Natural killer cell (primary cell): ENCODE data around the gene PNPLA1. TPM values are rescaled to one million over a fixed set of nuclear protein-coding genes. Genes with fewer than 3 reads are reported as not detected.

Experiments
- ATAC-seq, 3 donors: fragments of 150-1000 bp in 2 of 3; fragments of 200-7000 bp in 1 of 3; cut with Tn5 transposase; 1 replicate in 1 of 3; 2 replicates in 2 of 3; pipeline ENCODE4 v1.10.0; 2021; ENCODE audit warnings: mild to moderate bottlenecking in 2 of 3, moderate library complexity in 2 of 3
- DNase-seq, 2 donors: peaks; one replicate each; pipeline versions ENCODE4 v3.0.0 to v3.0.0-alpha.2; 2013 to 2021; ENCODE audit warnings: mixed read lengths in 1 of 2
- H3K27ac ChIP-seq: one replicate; pipeline ENCODE4 v1.5.1; 2013; ENCODE audit warnings: mild to moderate bottlenecking, low read length
- H3K27me3 ChIP-seq: one replicate; pipeline ENCODE4 v1.6.1; 2013; ENCODE audit warnings: low read length; ENCODE audit not compliant: control insufficient read depth, insufficient read depth
- H3K36me3 ChIP-seq: one replicate; pipeline ENCODE4 v1.6.1; 2013; ENCODE audit warnings: low read length; ENCODE audit not compliant: control insufficient read depth, insufficient read depth
- H3K4me1 ChIP-seq: one replicate; pipeline ENCODE4 v1.6.1; 2013; ENCODE audit warnings: low read length; ENCODE audit not compliant: control insufficient read depth, insufficient read depth
- H3K4me3 ChIP-seq: one replicate; pipeline ENCODE4 v1.5.1; 2013; ENCODE audit warnings: low read length
- H3K9me3 ChIP-seq: one replicate; pipeline ENCODE4 v1.6.1; 2013; ENCODE audit warnings: low read length; ENCODE audit not compliant: control insufficient read depth, insufficient read depth
- H3K27ac Mint-ChIP-seq, 2 donors: one replicate each; pipeline ENCODE4 v1.8.0; 2022; ENCODE audit warnings: mild to moderate bottlenecking in 2 of 2, mixed read lengths in 2 of 2, moderate library complexity in 1 of 2
- H3K27me3 Mint-ChIP-seq, 2 donors: one replicate each; pipeline ENCODE4 v1.8.0; 2022; ENCODE audit warnings: low read depth in 2 of 2, mixed read lengths in 2 of 2
- H3K36me3 Mint-ChIP-seq: one replicate; pipeline ENCODE4 v1.8.0; 2022; ENCODE audit warnings: mixed read lengths
- H3K4me1 Mint-ChIP-seq, 2 donors: one replicate each; pipeline ENCODE4 v1.8.0; 2022; ENCODE audit warnings: mixed read lengths in 2 of 2
- H3K4me3 Mint-ChIP-seq: one replicate; pipeline ENCODE4 v1.8.0; 2022; ENCODE audit warnings: mild to moderate bottlenecking, moderate library complexity, mixed read lengths
- H3K9me3 Mint-ChIP-seq, 2 donors: one replicate each; pipeline ENCODE4 v1.8.0; 2022; ENCODE audit warnings: mixed read lengths in 2 of 2
- CTCF ChIP-seq: fragments of 200-600 bp; IDR thresholded peaks from one replicate; pipeline ENCODE4 v1.8.0; 2022; ENCODE audit warnings: antibody characterized with exemption
- WGBS: methylation state at CpG from one replicate; pipeline ENCODE4 v1.1.7; 2013; ENCODE audit warnings: missing lambda C conversion rate; ENCODE audit not compliant: insufficient coverage; 5-methylcytosine and 5-hydroxymethylcytosine counted together
- intact Hi-C: fragments of 100-400 bp; cut with micrococcal nuclease; formaldehyde crosslinking; loops from one replicate; pipeline ENCODE4 v1.14.2; 2022
- total RNA-seq, 4 donors: library from RNA; stranded (reverse); fragments of 120-200 nt in 1 of 4; gene quantifications; one replicate each; pipeline versions ENCODE4 v1.2.3 to v1.2.4, GENCODE V29; 2013 to 2022

Gene PNPLA1
- total RNA-seq, 3 donors from 2014 or later (not counting 1 experiment from before 2014, with no cell fraction given) = 0.14 to 3.5 (median 0.61) TPM

GRCh38 chr6:36285797-36286196 is 15.9 kb downstream of the PNPLA1 start:
- Histone ChIP-seq H3K4me3 (no peak overlapping the region), H3K4me1 (no peaks in the 10 kb centered on the region), H3K27me3 (peaks cover 8% of the 10 kb centered on the region), H3K27ac (no peak overlapping the region), H3K36me3 (no peaks in the 10 kb centered on the region), H3K9me3 (no peaks in the 10 kb centered on the region)
- H3K27me3 Mint-ChIP-seq = peaks cover 36 to 50% of the 10 kb centered on the region in 2 donors
- no peaks in the 10 kb centered on the region for H3K36me3 Mint-ChIP-seq
- intact Hi-C loops = no loop called here
- 71% methylated on average over 1 of the region's 1 CpG for WGBS
- no peak for ATAC-seq
- H3K27ac Mint-ChIP-seq = no peak overlapping the region
- DNase-seq = no peak
- peaks cover 0 to 5% of the 10 kb centered on the region in 2 donors for H3K4me1 Mint-ChIP-seq
- H3K4me3 Mint-ChIP-seq = no peak overlapping the region
- no peak for TF ChIP-seq CTCF
- no peaks in the 10 kb centered on the region for H3K9me3 Mint-ChIP-seq

- H3K4me3 Mint-ChIP-seq = no peak overlapping the region
- no peaks in the 10 kb centered on the region for H3K36me3 ChIP-seq
- ATAC-seq (no peak), DNase-seq (no peak)
- intact Hi-C loops = no loop called here
- H3K36me3 Mint-ChIP-seq = no peaks in the 10 kb centered on the region
- H3K27ac Mint-ChIP-seq = no peak overlapping the region
- peaks cover 28 to 40% of the 10 kb centered on the region in 2 donors for H3K27me3 Mint-ChIP-seq
- H3K27ac ChIP-seq = no peak overlapping the region
- H3K9me3 ChIP-seq = no peaks in the 10 kb centered on the region
- no peak for TF ChIP-seq CTCF
- WGBS = 71% methylated on average over 5 of the region's 5 CpGs
- no peak overlapping the region for H3K4me3 ChIP-seq
- H3K9me3 Mint-ChIP-seq = no peaks in the 10 kb centered on the region
- peaks cover 3% of the 10 kb centered on the region for H3K4me1 ChIP-seq
- peaks cover 8% of the 10 kb centered on the region for H3K27me3 ChIP-seq
- peaks cover 0 to 5% of the 10 kb centered on the region in 2 donors for H3K4me1 Mint-ChIP-seq
Observed at GRCh38 chr6:36286858-36287257, 17.0 kb downstream of the PNPLA1 start.

GRCh38 chr6:36289281-36289878 is 19.5 kb downstream of the PNPLA1 start:
- Histone ChIP-seq H3K36me3 (no peaks in the 10 kb centered on the region), H3K4me3 (no peak overlapping the region), H3K27me3 (peaks cover 5% of the 10 kb centered on the region), H3K4me1 (peaks cover 3% of the 10 kb centered on the region), H3K9me3 (no peaks in the 10 kb centered on the region), H3K27ac (no peak overlapping the region)
- TF ChIP-seq CTCF = no peak
- H3K9me3 Mint-ChIP-seq = no peaks in the 10 kb centered on the region
- 84% methylated on average over 7 of the region's 7 CpGs for WGBS
- intact Hi-C loops = no loop called here
- H3K4me3 Mint-ChIP-seq = no peak overlapping the region
- no peak overlapping the region for H3K27ac Mint-ChIP-seq
- peaks cover 0 to 5% of the 10 kb centered on the region in 2 donors for H3K4me1 Mint-ChIP-seq
- peaks cover 18 to 21% of the 10 kb centered on the region in 2 donors for H3K27me3 Mint-ChIP-seq
- no peak for DNase-seq
- no peaks in the 10 kb centered on the region for H3K36me3 Mint-ChIP-seq
- no peak for ATAC-seq
